GM19035 (cell line): ENCODE results near the gene RELT.

Experiments
- ATAC-seq: cut with Tn5 transposase; IDR thresholded peaks from one replicate; pipeline ENCODE4 v1.9.1; 2021; ENCODE audit not compliant: unreplicated experiment

Gene RELT, protein sequence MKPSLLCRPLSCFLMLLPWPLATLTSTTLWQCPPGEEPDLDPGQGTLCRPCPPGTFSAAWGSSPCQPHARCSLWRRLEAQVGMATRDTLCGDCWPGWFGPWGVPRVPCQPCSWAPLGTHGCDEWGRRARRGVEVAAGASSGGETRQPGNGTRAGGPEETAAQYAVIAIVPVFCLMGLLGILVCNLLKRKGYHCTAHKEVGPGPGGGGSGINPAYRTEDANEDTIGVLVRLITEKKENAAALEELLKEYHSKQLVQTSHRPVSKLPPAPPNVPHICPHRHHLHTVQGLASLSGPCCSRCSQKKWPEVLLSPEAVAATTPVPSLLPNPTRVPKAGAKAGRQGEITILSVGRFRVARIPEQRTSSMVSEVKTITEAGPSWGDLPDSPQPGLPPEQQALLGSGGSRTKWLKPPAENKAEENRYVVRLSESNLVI

DNA sequence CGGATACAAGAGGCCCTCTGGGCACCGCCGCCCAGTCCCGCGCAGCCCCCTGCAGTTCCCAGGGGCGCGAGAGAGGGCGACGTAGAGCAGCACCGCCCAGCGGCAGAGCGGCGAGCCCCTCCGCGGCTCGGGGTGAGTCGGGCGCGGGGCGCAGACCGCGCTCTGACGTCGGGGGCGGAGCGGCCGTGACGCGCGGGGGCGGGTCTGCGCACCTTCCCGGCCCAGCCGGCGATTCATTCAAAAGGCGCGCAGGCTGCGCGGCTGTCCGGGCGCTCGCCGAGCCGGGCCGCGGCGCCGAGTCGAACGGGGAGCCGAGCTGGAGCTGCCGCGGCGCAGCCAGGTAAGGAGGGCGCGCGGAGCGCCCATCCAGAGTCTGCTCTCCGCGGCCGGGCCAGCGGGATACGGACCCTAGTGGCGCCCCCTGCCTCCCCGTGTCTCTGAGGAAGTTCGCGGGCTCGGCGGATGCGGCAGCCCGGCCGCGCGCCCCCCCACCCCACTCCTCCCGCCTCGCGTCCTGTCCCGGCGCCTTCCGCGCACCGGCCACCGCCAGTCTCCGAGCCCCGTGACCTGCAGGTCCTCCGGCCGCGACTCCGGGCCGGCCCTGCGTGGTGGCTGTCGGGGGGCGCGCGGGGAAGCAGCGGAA lies at the start of gene RELT:
RELT (plus strand) TSS at position 240 of the 643 bp plus-strand sequence. CDS start 12,738 bp downstream, outside the sequence.
- peak; percentile 76 for ATAC-seq

DNA sequence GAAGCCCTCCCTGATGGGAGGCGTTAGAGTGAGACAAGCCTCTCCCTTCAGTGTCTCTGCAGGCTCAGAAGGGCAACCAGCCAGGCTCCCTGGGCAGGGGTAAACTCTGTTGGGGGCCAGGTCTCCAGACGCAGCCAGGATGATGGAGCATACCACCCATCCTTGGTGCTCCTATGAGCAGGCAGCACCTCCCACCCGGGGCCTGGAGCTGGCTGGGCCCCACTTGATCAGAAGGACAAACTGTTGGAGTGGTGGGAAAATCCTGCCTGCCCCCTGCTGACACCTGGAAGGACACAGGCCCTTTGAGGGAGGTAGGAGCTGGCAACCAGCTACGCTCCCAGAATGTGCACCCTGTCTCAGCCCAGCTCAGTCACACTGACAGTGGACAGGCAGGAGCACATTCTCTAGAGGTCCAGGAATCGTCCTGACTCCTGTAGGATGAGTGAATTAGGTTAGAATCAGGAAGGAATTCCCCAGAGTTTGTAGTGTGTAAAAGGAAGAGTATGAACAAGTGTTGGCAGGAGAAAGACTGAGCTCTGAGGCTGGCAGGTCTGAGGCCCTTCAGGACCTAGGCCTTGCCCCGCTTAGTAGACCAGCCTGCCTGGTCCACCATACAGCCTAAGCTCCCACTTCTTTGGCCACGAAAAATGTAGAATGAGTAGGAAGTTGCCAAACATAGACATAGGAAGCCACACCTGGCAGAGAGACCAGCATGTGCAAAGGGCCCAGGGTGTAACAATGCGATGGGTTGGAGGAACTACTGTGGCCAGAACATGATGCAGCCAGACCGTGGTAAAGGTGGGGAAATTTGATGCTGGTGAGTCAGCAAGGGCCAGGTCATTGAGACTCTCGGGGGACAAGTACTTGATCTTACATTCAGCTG lies 49.0 kb upstream of the RELT start:
- no peak for ATAC-seq

DNA sequence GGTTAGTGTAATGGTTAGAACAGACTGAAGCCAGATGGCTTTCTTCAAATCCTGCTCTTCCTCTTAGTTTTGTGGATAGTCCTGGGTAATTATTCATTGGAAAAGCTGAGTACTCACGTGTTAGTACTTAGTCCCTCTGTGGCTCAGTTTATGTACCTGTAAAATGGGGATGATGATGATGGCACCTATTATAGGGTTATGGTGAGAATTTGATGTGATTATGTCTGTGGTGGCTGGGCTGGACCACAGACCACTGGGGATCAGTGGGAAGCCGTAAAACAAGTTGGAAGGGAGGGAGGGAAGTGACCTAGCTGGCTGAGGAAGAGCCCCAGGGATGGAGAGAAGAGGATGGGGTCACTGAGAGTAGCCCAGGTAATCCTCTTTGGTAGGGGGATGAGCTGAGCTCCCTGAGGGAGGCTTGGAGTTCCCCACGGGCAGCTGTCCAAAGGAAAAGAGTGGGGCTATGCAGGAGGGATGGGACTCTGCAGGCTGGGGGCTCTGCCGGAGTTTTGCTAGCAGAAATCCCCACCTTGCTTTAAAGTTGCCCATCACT lies 48.3 kb upstream of the RELT start:
- no peak for ATAC-seq

DNA sequence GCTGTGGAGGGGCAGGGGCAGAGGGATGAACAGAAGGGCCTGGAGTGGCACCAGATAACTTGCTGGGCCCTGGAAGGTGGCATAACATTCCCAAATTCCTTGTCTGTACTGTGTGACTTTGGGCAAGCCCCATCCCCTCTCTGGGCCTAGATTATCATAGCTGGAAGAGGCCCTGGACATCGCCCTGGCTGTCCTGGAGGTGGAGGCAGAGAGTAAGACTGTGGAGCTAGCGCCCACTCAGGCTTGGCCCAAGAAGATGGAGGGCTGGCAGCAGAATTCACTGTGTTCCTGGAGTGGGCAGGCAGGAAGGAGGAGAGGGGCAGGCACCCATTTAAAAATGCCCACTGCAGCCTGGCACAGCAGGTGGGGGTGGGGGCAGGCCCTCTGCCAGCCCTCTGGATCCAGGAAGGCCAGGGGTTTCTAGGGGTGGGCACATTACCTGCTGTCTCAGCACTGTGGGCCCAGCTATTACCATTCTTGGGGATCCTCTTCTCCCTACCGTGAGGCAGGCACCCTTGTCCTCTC lies 45.6 kb upstream of the RELT start:
- ATAC-seq: no peak

DNA sequence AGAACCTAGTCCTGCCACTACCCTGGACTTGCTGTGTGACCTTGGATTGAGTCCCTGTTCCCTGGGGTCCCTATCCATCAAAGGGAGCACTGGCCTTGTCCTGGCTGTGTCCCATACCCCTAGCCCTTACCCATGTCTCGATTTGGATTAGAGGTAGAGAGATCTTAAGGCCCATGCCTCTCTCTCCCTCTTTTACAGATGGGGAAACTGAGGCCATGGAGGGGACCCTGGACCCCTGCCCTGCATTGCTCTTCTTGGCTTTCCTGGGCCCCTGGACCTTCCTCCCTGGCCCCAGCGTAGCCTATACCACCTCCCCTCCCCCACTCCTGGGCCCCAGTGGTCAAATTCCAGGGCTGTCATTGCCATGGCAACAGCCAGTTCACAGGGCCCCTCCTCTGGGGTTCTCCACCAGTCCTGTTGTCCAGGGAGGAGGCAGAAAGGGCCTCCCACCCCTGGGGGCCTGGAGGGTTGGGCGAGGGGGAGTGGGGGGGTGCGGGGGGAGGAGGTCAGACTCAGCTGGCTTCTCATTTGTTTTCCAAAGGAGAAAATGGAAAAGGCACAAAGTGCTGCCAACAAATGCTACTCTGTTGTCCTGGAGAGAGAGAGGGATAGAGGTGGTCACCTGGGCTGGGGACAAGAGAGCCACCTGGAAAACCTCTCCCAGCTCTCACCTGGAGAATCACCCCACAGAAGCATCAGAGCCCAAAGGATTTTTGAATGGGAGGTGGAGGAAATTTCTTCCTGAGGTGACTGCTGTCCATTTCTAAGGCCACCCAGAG lies 44.9 kb upstream of the RELT start:
- ATAC-seq: no peak

DNA sequence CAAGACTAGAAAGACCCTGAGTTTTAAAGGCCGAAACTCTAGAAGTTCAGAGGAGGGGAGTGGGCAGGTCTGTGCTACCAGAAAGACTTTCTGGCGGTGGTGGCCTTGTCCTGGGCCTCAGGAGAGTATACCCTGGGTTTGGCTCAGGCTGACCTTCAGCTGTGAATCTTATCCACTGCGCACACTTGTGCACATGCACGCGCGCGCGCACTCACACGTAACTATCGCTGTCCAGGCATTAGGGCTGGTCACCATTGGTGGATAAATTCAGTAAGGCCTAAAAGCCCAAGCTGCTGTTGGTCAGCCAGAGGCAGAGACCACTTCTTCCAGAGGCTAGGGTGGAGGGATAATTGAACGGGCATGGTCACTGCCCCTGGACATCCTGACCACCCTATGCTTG lies 43.0 kb upstream of the RELT start:
- ATAC-seq: no peak

DNA sequence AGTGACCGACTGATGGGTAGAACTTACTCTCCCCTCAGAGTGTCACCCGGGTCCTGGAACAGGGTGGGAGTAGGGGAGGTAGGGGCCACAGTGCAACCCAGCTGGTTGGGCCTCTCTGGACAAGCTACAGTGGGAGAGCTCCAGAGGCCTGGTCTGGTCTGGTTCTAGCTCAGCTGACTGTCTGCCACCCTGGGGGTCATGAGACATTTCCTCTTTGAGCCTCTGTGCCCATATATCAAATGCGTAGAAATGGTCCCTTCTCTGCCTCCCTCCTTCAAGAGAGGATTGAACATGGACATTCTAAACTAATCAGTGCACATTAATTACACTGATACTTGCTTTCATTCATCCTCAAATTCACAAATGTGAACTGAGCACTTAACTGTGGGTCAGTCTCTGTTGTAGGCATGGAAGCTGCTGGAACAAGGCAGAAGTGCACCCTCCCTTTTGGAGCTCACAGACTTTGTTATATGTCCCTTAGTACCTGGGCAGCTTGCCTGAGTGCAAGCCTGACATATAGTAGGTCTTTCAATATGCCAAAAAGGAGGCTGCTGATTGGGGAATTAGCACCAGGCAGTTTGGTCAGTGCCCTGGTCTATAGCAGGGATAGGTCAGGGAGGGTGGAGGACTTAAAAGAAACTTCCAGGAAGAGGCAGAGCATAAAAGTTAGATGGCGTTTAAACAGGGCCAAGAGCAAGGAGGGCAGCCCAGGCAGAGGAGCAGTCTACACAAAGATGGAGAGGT lies 42.4 kb upstream of the RELT start:
- ATAC-seq: no peak

DNA sequence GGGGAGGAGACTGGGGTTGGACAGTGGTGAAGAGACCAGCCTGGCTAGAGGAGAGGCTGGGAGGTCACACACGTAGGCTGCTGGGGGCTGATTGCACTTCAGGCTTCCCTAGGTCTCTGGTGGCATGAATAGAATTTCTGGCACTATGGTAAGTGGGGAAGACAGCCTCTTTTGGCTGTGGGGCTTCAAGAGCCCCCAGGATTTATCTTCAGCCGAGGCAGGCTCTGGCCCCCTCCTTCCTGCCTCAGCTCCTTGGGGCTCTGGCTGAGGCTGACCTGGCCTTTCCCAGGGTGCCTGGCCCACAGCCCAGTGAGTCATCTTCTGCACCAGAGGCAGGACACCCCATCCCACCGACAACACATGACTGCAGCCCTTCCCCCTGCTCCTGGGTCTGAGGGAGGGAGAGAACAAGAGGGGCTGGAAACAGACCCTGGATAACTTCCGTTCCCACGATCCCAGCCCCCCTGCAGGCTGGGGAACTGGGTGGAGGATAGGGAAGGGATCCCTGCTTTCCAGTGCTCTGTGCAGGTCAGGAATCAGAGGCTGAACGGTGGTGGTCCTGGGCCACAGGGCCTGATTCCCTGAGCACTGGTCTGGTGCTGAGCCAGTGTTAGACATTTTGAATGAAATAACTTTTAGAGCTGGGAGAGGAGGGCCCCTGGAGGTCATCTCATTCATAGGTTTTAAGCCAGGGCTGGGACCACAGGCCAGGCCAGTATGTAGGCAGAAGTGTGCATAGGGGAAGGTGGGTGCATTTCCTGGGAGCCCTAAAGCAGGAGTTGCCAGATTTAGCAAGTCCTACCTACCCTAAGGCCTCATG lies 41.6 kb upstream of the RELT start:
- no peak for ATAC-seq

DNA sequence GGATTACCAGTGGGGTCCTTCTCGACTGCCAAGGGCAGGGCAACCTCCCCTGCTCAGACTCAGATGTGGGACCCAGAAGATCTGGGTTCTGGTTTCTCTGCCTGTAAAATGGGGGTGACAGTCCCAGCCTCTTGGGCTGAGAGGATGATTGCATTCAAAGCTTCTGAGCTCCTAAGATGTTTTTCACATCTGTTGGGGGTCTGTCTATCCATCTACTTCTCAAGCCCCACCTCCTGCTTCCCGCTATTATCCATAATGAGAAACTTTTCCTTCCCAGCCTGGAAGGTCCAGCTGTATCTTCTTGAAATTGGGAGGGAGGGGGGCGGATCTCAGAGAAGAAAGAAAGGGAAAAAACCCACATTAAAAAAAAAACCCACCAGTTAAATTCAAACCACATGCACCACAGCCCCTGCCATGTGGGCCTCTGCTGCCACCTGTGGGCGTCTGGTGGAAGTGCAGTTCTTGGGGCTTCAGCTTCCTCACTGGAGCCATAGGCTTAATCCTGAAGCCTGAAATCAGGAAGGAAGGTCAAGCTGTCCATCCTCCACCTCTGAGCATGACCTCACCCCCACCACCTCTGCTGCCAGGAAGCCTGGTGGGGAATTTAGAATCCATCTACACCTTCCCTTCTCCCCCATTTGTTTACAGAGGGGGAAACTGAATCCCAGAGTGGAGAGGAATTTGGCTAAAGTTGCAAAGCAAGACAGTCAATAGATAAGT lies 40.8 kb upstream of the RELT start:
- no peak for ATAC-seq

DNA sequence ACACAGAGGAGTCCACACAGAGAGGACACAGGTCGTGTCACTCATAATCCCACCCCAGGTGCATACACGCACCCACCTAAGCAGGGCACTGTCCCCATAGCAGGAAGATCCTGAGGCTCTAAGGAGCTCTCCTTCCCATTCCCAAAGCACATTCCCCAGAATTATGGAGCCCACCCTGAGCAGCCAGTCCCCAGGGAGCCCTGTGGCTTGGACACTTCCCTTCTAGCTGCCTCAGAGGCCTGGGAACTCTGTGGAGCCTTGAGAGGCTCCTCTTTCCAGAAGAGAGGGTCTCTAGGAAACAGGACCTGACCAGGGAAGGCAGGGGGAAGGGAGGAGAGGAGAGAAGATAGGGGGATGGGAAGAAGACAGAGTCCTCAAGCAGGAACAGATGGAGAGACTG lies 38.4 kb upstream of the RELT start:
- no peak for ATAC-seq

DNA sequence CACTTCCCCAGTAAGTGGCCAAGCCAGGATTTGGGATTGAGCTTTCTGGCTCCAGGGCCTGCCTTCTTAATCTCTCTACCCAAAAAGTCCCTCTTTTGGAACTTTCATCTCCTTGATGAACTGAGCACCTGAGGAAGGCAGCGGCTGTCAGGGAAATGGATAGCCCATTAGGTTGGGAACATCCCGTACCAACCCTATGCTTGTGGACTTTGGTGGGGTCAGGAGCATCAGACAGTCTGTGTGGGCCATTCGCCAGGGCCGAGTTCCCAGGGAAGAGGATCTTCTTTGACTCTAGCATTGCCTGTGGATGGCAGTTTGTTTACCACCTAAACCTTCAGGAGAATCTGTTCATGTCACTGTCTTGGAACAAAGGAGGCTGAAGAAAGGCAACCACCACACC lies 37.9 kb upstream of the RELT start:
- ATAC-seq: no peak

DNA sequence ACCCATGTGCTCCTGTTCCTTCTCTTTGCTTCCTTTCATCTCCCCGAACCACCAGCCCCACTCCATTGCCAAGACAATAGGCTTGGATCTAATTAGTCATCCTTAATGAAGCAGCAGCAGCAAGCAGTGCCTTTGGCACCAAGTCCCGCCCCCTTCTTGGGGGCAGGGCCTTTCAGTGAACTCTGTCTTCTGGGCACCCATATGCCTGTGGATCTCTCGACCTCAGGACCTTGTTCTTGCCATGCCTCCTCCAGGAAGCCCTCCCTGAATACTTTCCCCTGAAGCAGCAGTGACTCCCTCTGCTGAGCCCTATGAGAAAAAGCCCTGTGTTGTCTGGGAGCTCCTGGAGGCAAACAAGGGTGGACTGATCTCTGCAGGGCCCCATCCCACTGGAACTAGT lies 36.0 kb upstream of the RELT start:
- ATAC-seq: no peak

DNA sequence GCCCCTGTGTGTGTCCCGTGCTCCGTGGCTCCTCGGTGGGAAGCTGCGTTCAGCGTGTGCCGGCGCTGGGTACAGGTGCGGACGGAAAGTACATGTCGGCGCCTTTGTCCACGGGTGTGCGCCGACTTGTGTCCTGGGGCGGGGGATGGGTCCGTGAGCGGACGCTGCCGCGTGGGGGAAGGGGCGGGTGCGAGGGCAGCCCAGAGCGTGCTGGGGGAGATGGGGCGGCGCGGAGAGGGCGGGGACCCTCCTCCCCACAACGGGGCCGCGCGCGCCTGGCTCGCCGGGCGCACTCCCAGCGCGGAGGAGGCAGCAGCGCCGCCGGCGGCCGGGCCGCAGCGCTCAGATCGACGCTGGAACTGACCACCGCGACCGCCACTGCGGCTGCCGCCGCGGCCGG lies 33.6 kb upstream of the RELT start:
- no peak for ATAC-seq

DNA sequence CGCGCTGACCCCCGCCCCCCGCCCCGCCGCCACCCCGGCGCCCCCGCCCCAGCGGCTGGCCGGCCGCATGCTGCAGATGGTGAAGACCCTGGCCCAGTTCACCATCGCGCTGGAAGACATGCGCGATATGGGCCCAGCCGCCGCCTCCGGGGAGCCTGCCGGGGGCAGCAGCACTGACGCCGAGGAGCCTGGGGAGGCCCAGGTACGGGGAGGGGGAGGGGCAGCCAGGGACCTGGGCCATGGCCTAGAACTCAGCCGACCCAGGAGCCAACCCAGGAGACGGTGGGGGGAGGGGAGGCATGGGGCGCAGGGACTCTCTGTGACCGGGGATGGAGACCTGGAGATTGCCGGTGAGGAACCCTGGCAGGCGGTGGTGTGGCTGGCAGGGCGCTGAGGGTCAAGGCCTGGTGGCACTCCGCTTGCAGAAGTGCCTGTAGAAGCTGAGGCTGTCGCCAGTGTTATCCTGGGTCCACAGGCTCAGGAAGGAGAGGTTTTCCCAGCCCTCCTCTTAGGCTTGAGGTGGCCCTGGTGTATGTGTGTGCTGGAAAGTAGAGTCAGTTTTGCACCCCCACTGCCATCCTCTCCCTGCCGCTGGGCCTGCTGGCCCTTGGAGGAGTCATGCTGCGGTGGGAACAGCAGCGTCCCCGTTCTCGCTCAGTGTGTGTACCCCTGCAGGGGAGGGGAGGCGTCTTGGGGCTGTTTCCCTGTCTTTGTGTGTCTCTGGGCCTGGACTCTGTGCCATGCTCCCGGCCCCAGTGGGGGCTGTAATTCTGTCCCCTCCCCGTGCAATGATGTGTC lies 32.9 kb upstream of the RELT start:
- ATAC-seq: no peak

DNA sequence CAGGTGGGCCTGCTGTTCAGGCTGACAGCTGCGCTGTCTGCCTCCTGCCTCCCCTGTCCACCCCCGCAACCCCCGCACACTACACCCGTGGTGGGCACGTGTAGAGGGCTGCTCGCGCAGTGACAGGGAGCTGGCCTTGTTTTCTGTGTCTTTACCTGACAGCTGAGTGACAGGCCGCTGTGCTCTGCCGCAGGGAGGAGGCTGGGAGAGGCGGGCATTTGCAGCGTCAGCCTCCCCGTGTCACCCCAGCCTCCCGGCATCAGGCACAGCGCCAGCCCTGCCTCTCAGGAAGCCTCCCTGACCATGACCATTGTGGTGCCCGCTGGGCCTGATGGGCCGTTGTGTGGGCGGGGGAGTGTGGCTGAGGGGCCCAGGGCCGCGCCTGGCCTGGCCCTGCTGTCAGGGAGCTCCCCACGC lies 32.0 kb upstream of the RELT start:
- no peak for ATAC-seq

DNA sequence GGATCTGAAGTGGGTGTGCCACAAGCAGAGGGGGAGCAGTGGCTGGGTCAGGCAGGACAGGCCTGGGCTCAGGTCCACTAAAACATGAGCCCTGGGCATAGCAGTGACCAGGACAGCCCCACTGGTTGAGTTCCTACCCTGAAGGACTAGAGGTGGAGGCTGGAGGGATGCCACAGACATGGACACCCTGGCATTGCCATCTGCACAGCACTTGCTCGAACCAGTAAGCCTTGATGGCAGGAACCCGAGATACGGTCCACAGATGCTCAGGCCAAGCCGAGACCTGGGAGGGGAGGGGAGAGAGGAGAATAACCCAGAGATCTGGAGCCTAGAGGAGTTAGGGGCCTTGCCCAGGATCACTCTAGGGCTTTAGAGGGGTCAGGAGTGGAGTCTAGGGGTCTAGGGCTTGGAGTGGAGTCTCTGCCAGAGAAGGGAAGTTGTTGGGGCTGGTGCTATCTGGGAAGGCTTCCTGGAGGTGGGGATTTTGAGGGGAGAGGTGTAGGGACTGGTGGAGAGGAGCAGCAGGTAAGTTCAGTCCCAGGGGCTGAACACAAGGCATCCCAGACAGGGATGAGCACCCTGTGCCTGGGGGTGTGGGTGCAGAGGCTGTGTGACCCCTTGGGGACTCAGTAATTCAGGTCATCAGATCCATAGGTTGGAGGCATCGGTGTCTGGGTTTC lies 30.6 kb upstream of the RELT start:
- no peak for ATAC-seq
